DMS114 treated with DMSO at 0.1 percent for 48 hours (cell line): ENCODE measurements around the gene TOP3B.

Experiments
- DNase-seq: peaks from one replicate; lab custom pipeline; 2025; ENCODE audit not compliant: unreplicated experiment; lab: John Stamatoyannopoulos, UW

TOP3B gene

GRCh38 chr22:21909871-21910270, 72.7 kb downstream of the TOP3B start:
- no peak for DNase-seq

- no peak for DNase-seq
Measured at GRCh38 chr22:21907638-21908522, 74.7 kb downstream of the TOP3B start.
